ENCODE measurements around the gene UFSP1.
A peak's percentile ranks its signal among the peaks of the same experiment; 100 is the strongest.

Gene UFSP1

DNA sequence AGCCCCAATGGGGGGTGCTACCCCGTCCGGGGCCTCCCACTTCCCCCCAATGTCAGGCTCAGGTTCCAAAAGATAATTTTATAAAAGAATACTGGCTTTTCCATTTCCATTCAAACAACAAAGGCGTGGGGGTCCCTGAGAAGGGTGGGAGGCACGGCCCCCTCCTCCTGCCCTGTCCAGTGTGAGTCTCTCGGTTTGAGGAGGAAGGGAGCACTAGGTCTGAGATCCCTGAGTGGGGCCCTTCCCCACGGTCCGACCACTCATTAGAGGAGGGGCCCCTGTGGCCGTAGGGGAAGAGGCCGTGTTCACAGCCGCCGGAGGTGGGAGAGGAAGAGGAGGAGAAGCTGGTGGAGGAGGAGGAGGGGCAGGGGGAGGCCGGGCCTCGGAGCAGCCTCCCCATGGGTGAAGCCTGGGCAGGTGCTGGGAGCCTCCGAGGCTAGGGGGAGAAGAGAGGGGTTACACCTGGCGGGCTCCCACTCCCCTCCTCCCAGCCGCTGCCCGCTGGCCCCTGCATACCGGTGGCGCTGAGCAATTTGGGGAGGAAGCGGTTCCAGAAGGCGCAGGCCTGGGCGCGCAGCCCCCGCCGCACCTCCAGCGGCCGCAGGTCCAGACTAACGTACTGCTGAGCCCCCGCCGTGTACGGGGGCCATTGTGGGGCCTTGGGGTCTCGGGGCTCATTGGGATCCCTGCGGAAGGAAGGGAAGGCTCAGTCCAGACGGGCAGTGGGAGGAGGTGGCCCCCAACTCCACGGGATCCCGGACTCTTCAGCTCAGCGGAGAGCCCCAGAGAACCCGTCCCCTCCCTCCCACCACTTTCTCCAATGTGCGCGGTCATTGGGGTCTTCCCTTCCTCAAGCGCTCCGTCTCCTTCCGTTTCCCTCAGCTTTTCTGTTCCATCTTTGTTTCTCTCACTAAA is 1.4 kb upstream of the UFSP1 start:
- H3K27me3 ChIP-seq (ENCODE audit: control insufficient read depth in 5 of 5, insufficient read depth in 4 of 5, low read length in 5 of 5) = peaks cover 4 to 28% (median 20%) of the 10 kb centered on the region in 5 donors

DNA sequence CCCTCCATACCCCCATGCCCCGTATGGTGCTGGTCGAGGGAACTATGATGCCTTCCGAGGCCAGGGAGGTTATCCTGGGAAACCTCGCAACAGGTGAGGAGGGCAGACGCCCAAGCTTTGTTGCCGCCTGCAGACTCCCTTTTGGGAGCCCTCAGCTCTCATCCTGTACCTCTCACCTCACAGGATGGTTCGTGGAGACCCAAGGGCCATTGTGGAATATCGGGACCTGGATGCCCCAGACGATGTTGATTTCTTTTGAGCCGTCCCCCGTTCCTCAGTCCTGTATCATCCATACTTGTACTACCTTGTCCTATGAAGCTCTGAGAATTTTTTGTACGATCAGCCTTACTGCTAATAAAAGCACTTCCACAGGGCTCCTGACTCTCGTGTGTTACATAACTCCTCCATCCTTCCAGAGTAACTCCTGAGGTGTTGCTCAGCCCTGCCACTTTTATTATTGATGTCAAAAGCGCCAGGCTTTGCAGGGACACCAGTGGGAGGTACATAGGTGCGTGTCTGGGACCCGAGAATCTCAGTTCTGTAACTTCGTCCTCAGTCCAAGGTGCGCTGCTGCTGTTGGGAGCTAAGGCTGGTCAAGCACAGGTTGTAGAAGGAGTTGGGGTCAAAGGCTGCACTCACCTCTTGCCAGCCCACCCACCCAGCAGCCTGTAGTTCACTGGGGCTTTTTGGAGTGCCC is 1.1 kb downstream of the UFSP1 start:
- Histone ChIP-seq H3K9ac (ENCODE audit: low read length in 5 of 5) (peak overlapping the region in 3 of 5 donors; percentile 87 to 92 (median 89)), H3K9me3 (ENCODE audit: control insufficient read depth in 5 of 5, low read length in 5 of 5) (no peaks in the 10 kb centered on the region), H3K27me3 (ENCODE audit: control insufficient read depth in 5 of 5, insufficient read depth in 4 of 5, low read length in 5 of 5) (peaks cover 0 to 10% (median 10%) of the 10 kb centered on the region in 5 donors), H3K4me1 (ENCODE audit: control insufficient read depth in 5 of 5, insufficient read depth in 5 of 5, low read length in 5 of 5) (peaks cover 1 to 42% (median 40%) of the 10 kb centered on the region in 5 donors), H3K36me3 (ENCODE audit: control insufficient read depth in 5 of 5, insufficient read depth in 5 of 5, low read length in 5 of 5) (peaks cover 0 to 53% (median 52%) of the 10 kb centered on the region in 5 donors), H3K27ac (ENCODE audit: low read depth, low read length) (peak overlapping the region; percentile 70), H3K4me3 (ENCODE audit: low read depth in 1 of 5, low read length in 5 of 5) (peak overlapping the region; percentile 63 to 80 (median 74))

More for the DNA sequence above, 1.4 kb upstream of the UFSP1 start:
- Histone ChIP-seq H3K9ac (ENCODE audit: low read length in 5 of 5) (peak overlapping the region in 3 of 5 donors; percentile 48 to 76 (median 56)), H3K27ac (ENCODE audit: low read depth, low read length) (peak overlapping the region; percentile 50), H3K4me3 (ENCODE audit: low read depth in 1 of 5, low read length in 5 of 5) (peak overlapping the region; percentile 67 to 78 (median 72)), H3K4me1 (ENCODE audit: control insufficient read depth in 5 of 5, insufficient read depth in 5 of 5, low read length in 5 of 5) (peaks cover 1 to 58% (median 51%) of the 10 kb centered on the region in 5 donors), H3K36me3 (ENCODE audit: control insufficient read depth in 5 of 5, insufficient read depth in 5 of 5, low read length in 5 of 5) (peaks cover 0 to 29% (median 28%) of the 10 kb centered on the region in 5 donors), H3K9me3 (ENCODE audit: control insufficient read depth in 5 of 5, low read length in 5 of 5) (no peaks in the 10 kb centered on the region)

DNA sequence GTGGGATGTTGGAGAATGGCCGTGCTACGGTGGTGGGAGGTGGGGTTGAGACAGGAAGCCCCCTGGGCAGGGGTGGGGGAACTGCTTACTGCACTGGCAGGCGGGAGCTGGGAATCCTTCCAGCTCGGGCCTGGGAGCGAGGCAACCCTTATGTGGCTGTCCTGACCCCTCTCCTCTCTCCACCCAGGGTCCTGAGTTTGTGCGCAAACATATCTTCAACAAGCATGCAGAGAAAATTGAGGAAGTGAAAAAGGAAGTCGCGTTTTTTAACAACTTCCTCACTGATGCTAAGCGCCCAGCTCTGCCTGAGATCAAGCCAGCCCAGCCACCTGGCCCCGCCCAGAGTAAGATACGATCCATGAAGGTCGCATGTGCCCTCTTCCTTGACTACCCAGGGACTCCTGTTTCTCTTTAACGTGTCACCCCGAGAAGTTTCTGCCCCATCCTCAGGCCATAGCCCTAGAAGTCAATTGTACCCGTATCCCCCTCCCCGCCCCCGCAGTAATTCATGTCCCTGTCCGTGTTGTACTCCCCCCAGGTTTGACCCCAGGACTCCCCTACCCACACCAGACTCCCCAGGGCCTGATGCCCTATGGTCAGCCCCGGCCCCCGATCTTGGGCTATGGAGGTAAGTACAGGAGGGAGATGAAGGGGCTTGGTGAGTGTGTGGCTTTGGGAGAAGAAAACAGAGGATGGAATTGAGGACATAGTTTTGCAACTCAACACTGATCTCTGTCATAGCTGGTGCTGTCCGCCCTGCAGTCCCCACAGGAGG is 1.8 kb downstream of the UFSP1 start:
- H3K4me1 ChIP-seq (ENCODE audit: control insufficient read depth in 5 of 5, insufficient read depth in 5 of 5, low read length in 5 of 5) = peaks cover 1 to 42% (median 40%) of the 10 kb centered on the region in 5 donors
- peaks cover 0 to 61% (median 60%) of the 10 kb centered on the region in 5 donors for H3K36me3 ChIP-seq (ENCODE audit: control insufficient read depth in 5 of 5, insufficient read depth in 5 of 5, low read length in 5 of 5)
- no peak overlapping the region for H3K4me3 ChIP-seq (ENCODE audit: low read depth in 1 of 5, low read length in 5 of 5)
- H3K27ac ChIP-seq (ENCODE audit: low read depth, low read length) = no peak overlapping the region
- H3K27me3 ChIP-seq (ENCODE audit: control insufficient read depth in 5 of 5, insufficient read depth in 4 of 5, low read length in 5 of 5) = peaks cover 0 to 5% (median 4%) of the 10 kb centered on the region in 5 donors
- peak overlapping the region in 3 of 5 donors; percentile 87 to 92 (median 89) for H3K9ac ChIP-seq (ENCODE audit: low read length in 5 of 5)
- no peaks in the 10 kb centered on the region for H3K9me3 ChIP-seq (ENCODE audit: control insufficient read depth in 5 of 5, low read length in 5 of 5)

DNA sequence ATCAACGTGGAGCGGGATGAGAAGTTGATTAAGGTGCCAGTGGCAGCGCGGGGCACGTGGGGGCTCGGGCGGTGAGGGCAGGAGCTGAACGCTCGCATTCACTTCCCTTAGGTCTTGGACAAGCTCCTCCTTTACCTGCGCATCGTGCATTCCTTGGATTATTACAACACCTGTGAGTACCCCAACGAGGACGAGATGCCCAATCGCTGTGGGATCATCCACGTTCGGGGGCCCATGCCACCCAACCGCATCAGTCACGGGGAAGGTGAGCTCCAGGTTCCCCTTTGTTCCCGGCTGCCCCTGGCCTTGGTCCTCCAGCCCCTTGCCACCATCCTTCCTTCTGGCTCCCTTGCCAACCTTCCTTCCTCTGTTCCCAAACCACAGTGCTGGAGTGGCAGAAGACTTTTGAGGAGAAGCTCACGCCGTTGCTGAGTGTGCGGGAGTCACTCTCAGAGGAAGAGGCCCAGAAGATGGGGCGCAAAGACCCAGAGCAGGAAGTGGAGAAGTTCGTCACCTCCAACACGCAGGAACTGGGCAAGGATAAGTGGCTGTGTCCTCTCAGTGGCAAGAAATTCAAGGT is 2.5 kb downstream of the UFSP1 start:
- Histone ChIP-seq H3K4me1 (ENCODE audit: control insufficient read depth in 5 of 5, insufficient read depth in 5 of 5, low read length in 5 of 5) (peaks cover 1 to 42% (median 40%) of the 10 kb centered on the region in 5 donors), H3K9me3 (ENCODE audit: control insufficient read depth in 5 of 5, low read length in 5 of 5) (no peaks in the 10 kb centered on the region), H3K9ac (ENCODE audit: low read length in 5 of 5) (no peak overlapping the region), H3K27me3 (ENCODE audit: control insufficient read depth in 5 of 5, insufficient read depth in 4 of 5, low read length in 5 of 5) (peaks cover 0 to 5% (median under 1%) of the 10 kb centered on the region in 5 donors), H3K36me3 (ENCODE audit: control insufficient read depth in 5 of 5, insufficient read depth in 5 of 5, low read length in 5 of 5) (peaks cover 0 to 67% (median 66%) of the 10 kb centered on the region in 5 donors), H3K27ac (ENCODE audit: low read depth, low read length) (no peak overlapping the region), H3K4me3 (ENCODE audit: low read depth in 1 of 5, low read length in 5 of 5) (no peak overlapping the region)

DNA sequence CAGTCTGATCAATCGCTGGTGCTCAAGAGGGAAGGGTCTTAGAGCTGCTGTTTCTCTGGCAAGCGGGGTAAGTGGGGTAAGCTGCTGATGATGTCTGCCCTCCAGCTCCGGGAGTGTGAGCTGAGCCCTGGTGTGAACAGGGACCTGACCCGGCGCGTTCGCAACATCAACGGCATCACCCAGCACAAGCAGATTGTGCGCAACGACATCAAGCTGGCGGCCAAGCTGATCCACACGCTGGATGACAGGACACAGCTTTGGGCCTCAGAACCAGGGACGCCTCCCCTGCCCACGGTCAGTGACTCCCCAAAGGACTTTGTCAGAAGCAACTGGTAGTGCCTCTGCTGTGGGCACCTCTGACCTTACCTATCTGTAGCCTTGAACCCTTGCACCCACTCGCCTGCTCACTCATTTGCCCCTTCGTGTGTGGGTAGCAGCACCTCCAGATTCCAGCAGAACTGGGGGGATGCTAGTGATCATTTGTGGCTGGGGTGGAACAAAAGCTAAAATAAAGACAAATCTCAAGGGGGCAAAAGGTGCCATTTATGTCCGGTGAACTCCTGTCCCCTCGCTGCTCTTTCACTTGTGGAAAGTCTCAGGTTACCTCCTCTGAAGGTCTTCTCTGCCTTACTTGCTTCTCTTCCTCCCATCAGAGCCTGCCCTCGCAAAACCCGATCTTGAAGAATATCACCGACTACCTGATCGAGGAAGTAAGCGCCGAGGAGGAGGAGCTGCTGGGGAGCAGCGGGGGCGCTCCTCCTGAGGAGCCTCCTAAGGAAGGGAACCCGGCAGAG is 3.2 kb downstream of the UFSP1 start:
- no peak overlapping the region for H3K9ac ChIP-seq (ENCODE audit: low read length in 5 of 5)
- H3K4me3 ChIP-seq (ENCODE audit: low read depth in 1 of 5, low read length in 5 of 5) = no peak overlapping the region
- no peak overlapping the region for H3K27ac ChIP-seq (ENCODE audit: low read depth, low read length)
- H3K4me1 ChIP-seq (ENCODE audit: control insufficient read depth in 5 of 5, insufficient read depth in 5 of 5, low read length in 5 of 5) = peaks cover 1 to 41% (median 40%) of the 10 kb centered on the region in 5 donors
- H3K27me3 ChIP-seq (ENCODE audit: control insufficient read depth in 5 of 5, insufficient read depth in 4 of 5, low read length in 5 of 5) = peaks cover 0 to 5% (median 0%) of the 10 kb centered on the region in 5 donors
- no peaks in the 10 kb centered on the region for H3K9me3 ChIP-seq (ENCODE audit: control insufficient read depth in 5 of 5, low read length in 5 of 5)
- peaks cover 0 to 74% (median 73%) of the 10 kb centered on the region in 5 donors for H3K36me3 ChIP-seq (ENCODE audit: control insufficient read depth in 5 of 5, insufficient read depth in 5 of 5, low read length in 5 of 5)

DNA sequence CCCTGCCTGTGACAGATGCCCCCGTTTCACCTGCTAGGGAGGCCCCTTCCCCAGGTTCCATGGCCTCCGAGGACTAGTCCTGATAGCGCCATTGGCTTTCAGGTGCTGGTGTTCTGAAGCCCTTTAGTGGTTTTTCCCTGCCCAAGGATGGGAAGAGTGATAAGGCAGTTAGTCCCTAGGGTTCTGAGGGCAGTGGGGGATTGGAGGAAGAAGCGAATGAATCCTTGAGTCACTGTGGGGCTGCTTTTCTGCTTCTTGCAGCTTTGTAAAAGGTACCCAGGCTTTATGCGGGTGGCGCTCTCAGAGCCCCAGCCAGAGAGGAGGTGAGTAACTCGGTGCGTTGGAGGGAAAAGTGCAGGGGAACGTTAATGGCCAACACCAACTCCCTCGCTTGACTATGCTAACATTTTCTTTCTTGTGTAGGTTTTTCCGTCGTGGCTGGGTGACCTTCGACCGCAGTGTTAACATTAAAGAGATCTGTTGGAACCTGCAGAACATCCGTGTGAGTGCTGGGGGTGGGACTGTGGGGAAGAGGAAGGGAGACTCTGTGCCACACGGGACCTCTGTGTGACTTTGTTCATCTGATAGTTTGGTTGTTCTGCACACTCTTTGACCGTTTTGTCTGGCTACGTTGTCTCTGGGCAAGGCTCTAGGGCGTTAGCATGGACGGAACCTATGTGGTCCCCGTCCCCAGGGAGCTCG is 3.9 kb downstream of the UFSP1 start:
- no peaks in the 10 kb centered on the region for H3K9me3 ChIP-seq (ENCODE audit: control insufficient read depth in 5 of 5, low read length in 5 of 5)
- H3K27ac ChIP-seq (ENCODE audit: low read depth, low read length) = no peak overlapping the region
- no peak overlapping the region for H3K9ac ChIP-seq (ENCODE audit: low read length in 5 of 5)
- peaks cover 0 to under 1% (median 0%) of the 10 kb centered on the region in 5 donors for H3K27me3 ChIP-seq (ENCODE audit: control insufficient read depth in 5 of 5, insufficient read depth in 4 of 5, low read length in 5 of 5)
- peaks cover 1 to 35% (median 32%) of the 10 kb centered on the region in 5 donors for H3K4me1 ChIP-seq (ENCODE audit: control insufficient read depth in 5 of 5, insufficient read depth in 5 of 5, low read length in 5 of 5)
- H3K36me3 ChIP-seq (ENCODE audit: control insufficient read depth in 5 of 5, insufficient read depth in 5 of 5, low read length in 5 of 5) = peaks cover 0 to 80% (median 77%) of the 10 kb centered on the region in 5 donors
- no peak overlapping the region for H3K4me3 ChIP-seq (ENCODE audit: low read depth in 1 of 5, low read length in 5 of 5)

DNA sequence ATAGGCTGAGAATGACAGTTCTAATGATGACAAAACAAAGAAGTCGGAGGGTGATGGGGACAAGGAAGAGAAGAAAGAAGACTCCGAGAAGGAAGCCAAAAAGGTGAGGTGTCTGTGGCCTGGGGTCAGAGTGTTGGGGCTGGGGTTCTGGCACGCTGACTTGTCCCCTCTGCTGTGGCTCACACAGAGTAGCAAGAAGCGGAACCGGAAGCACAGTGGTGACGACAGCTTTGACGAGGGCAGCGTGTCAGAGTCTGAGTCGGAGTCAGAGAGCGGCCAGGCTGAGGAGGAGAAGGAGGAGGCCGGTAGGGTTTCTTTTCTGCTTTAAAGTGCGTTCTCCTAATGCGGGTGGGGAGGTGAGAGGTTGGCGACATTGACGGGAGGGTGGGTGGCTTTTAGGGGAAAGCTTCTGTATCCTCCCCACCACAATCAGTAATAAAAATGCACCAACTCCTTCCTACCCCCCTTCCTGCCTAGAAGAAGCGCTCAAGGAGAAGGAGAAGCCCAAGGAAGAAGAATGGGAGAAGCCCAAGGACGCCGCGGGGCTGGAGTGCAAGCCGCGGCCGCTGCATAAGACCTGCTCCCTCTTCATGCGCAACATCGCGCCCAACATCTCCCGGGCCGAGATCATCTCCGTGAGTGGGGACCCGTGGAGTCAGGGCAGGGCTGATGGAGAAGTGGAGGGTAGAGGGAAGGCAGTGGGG is 4.6 kb downstream of the UFSP1 start:
- Histone ChIP-seq H3K9ac (ENCODE audit: low read length in 5 of 5) (no peak overlapping the region), H3K36me3 (ENCODE audit: control insufficient read depth in 5 of 5, insufficient read depth in 5 of 5, low read length in 5 of 5) (peaks cover 0 to 83% (median 79%) of the 10 kb centered on the region in 5 donors), H3K27ac (ENCODE audit: low read depth, low read length) (no peak overlapping the region), H3K9me3 (ENCODE audit: control insufficient read depth in 5 of 5, low read length in 5 of 5) (no peaks in the 10 kb centered on the region), H3K4me3 (ENCODE audit: low read depth in 1 of 5, low read length in 5 of 5) (no peak overlapping the region), H3K4me1 (ENCODE audit: control insufficient read depth in 5 of 5, insufficient read depth in 5 of 5, low read length in 5 of 5) (peaks cover 1 to 28% (median 25%) of the 10 kb centered on the region in 5 donors), H3K27me3 (ENCODE audit: control insufficient read depth in 5 of 5, insufficient read depth in 4 of 5, low read length in 5 of 5) (no peaks in the 10 kb centered on the region)

Data from subcutaneous abdominal adipose tissue (tissue), 5 donors.